Left hindlimb (tissue), 1 donor: ENCODE results near the gene ZNF175.

Experiments
- DNase-seq: peaks from one replicate; pipeline ENCODE4 v3.0.0-alpha.2; 2018

ZNF175 gene

GRCh38 chr19:51632126-51632525 lies 61.0 kb downstream of the ZNF175 start:
- no peak for DNase-seq

GRCh38 chr19:51637362-51637978 lies 66.4 kb downstream of the ZNF175 start:
- DNase-seq, result no peak

DNA sequence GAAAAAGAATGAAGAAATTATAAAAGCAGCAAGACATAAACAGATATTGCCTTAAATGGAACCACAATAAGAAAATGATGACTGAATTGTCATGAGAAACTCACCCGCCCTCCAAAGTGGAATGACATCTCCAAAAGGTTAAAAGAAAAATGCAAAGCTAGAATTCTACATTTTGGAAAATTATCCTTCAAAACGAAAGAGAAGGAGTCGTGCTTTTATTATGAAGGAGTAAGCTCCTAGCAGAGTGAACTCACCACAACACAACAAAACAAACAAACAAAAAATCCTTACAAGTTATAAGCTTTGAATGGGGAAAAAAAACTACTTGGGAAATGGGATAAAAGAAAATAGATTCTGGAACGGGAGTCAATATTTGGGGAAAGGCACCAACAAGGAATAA lies 68.8 kb downstream of the ZNF175 start:
- no peak for DNase-seq

- DNase-seq, result no peak
Measured at GRCh38 chr19:51640386-51640785, 69.3 kb downstream of the ZNF175 start.

- no peak for DNase-seq
Measured at GRCh38 chr19:51641648-51642047, 70.6 kb downstream of the ZNF175 start.
